ENCODE results near the gene SLC6A6.

DNA sequence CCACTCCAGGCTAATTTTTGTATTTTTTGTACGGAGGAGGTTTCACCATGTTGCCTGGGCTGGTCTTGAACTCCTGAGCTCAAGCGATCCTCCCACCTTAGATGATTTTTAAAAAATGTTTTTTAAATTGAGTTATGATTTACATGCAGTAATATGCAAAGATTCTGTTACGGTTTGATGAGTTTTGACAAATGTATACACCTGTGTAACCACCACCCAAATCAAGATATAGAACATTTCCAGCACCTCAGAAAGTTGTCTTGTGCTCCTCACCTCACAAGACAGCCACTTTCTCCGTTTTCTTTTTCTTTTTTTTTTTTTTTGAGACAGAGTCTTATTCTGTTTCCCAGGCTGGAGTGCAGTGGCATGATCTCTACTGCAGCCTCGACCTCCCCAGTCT, 4.8 kb downstream of the SLC6A6 start:
- no peak for TF ChIP-seq CTCF (IDR thresholded peaks at IDR 0.05)
- no peak for TF ChIP-seq POLR2AphosphoS5 (IDR thresholded peaks at IDR 0.05)

Measured in stomach (tissue), 4 donors.